H1 (cell line): Measurements from ENCODE around the gene ZNF48.

Source experiments
- ASH2L ChIP-seq: fragments of 200-600, 300-600 bp; sonication (generic); IDR thresholded peaks from one replicate; pipeline ENCODE4 v1.7.1; 2017; ENCODE audit warnings: low read length
- BCL11A ChIP-seq, 2 experiments: IDR thresholded peaks; one replicate each; pipeline ENCODE4 v1.6.1; 2011; ENCODE audit warnings: low read depth in 2 of 2, low read length in 2 of 2, mild to moderate bottlenecking in 2 of 2
- CTCF ChIP-seq, 3 experiments: IDR thresholded peaks; 1 replicate in 2 of 3; 2 replicates in 1 of 3; pipeline versions ENCODE4 v1.5.1 to v1.6.1; 2011; ENCODE audit warnings: low read length in 3 of 3, mild to moderate bottlenecking in 3 of 3, inconsistent platforms in 2 of 3, low read depth in 1 of 3, moderate library complexity in 1 of 3; ENCODE audit not compliant: insufficient read depth in 1 of 3; ENCODE audit errors: control extremely low read depth in 1 of 3
- EP300 ChIP-seq, 2 experiments: IDR thresholded peaks; 1 replicate in 1 of 2; 2 replicates in 1 of 2; pipeline ENCODE4 v1.6.1; 2011 to 2012; ENCODE audit warnings: low read depth in 2 of 2, low read length in 2 of 2, mild to moderate bottlenecking in 2 of 2, borderline replicate concordance in 1 of 2, inconsistent platforms in 1 of 2, moderate library complexity in 1 of 2
- GTF2F1 ChIP-seq: IDR thresholded peaks from 2 replicates; pipeline ENCODE4 v1.6.1; 2012; ENCODE audit warnings: low read depth, low read length, improper control_type of control experiment, borderline replicate concordance
- POLR2A ChIP-seq, 2 experiments: IDR thresholded peaks; 1 replicate in 1 of 2; 2 replicates in 1 of 2; pipeline ENCODE4 v1.6.1; 2011; ENCODE audit warnings: low read depth in 2 of 2, low read length in 2 of 2, mild to moderate bottlenecking in 2 of 2; ENCODE audit errors: control extremely low read depth in 1 of 2
- POLR2AphosphoS5 ChIP-seq: IDR thresholded peaks from 2 replicates; pipeline ENCODE4 v1.6.1; 2011; ENCODE audit warnings: low read depth, low read length
- SP1 ChIP-seq: IDR thresholded peaks from 2 replicates; pipeline ENCODE4 v1.6.1; 2011; ENCODE audit warnings: low read depth, low read length

DNA sequence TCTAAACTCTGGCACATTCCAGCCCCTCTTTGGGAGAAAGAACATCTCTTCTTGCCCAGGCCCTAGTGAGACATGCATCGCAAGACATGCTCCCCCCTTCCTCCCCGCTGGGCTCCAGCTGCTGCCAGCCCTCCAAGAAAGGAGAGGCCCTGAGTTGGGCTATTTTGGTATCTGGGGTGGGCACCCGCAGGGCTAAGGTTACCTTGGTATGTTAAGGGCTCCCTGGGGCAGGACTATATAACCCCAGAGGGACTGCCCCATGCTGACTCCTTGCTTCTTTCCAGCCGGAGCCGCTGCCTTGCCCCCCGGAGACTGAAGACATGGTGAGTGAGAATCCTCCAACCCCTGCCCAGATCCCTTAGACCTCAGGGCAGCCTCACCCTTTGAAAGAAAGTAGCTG, 20.7 kb upstream of the ZNF48 start, which contains the start of gene MYL11:
- TF ChIP-seq CTCF (IDR thresholded peaks at IDR 0.05; ENCODE audit: control extremely low read depth in 1 of 3, insufficient read depth in 1 of 3, low read depth in 1 of 3, low read length in 3 of 3) (no peak), POLR2A (IDR thresholded peaks at IDR 0.05; ENCODE audit: control extremely low read depth in 1 of 2, low read depth in 2 of 2, low read length in 2 of 2) (no peak), EP300 (IDR thresholded peaks at IDR 0.05; ENCODE audit: borderline replicate concordance in 1 of 2, low read depth in 2 of 2, low read length in 2 of 2) (no peak), BCL11A (IDR thresholded peaks at IDR 0.05; ENCODE audit: low read depth in 2 of 2, low read length in 2 of 2) (no peak), GTF2F1 (no peak), POLR2AphosphoS5 (no peak), SP1 (no peak), ASH2L (no peak)
